ENCODE data around the gene GABARAPL1.

GABARAPL1 gene

DNA sequence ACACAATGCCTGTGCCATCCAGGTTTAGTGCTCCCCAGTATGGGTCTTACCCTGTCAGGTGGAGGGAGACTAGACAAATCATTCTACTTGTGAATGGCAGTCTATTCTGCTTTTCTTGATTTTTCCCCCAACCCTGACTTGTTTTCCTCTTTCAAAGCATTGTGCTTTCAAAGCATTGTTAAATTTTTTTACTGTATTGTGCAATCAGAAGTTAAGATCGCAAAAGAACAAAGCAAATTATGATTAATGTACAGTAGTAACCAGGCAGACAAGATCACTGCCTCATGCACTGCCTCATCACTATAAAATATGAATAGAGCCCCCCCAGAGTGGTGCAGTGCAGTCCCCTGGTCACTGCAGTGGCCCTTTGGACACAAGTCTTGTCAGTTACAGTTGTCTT is 14.1 kb downstream of the GABARAPL1 start:
- H3K4me3 ChIP-seq (ENCODE audit: low read depth, low read length), result no peak overlapping the region

DNA sequence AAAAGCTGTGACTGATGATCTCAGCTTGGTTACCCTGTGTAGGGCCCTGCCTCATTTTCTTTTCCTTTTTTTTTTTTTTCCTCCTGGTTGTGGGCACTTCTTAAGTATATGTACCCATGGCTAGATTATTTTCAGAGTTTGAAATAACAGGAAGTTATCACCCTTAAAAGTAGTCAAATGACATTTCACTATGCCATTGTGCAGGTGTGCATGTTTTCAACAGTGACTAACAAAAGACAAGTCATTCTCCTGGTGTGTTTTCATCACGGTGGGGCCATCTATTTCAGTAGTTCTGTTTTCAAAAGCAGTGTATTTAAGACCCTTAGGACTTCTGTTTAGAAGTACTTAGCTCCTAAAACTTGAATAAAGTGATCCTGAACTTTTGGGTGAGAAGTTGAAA is 15.0 kb downstream of the GABARAPL1 start:
- H3K4me3 ChIP-seq (ENCODE audit: low read depth, low read length), result no peak overlapping the region

DNA sequence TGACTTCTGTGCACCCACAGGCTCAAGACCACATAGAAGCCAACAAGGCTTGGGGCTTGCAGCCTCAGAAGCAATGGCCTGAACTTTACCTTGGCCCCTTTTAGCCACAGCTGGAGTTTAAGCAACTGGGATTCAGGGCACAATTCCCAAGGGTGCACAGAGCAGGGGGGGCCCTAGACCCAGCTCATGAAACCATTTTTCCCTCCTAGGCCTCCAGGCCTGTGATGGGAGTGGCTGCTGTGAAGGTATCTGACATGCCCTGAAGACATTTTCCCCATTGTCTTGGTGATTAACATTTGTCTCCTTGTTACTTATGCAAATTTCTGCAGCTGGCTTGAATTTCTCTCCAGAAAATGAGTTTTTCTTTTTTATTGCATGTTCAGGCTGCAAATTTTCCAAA is 21.9 kb downstream of the GABARAPL1 start:
- H3K4me3 ChIP-seq (ENCODE audit: low read depth, low read length), result no peak overlapping the region

DNA sequence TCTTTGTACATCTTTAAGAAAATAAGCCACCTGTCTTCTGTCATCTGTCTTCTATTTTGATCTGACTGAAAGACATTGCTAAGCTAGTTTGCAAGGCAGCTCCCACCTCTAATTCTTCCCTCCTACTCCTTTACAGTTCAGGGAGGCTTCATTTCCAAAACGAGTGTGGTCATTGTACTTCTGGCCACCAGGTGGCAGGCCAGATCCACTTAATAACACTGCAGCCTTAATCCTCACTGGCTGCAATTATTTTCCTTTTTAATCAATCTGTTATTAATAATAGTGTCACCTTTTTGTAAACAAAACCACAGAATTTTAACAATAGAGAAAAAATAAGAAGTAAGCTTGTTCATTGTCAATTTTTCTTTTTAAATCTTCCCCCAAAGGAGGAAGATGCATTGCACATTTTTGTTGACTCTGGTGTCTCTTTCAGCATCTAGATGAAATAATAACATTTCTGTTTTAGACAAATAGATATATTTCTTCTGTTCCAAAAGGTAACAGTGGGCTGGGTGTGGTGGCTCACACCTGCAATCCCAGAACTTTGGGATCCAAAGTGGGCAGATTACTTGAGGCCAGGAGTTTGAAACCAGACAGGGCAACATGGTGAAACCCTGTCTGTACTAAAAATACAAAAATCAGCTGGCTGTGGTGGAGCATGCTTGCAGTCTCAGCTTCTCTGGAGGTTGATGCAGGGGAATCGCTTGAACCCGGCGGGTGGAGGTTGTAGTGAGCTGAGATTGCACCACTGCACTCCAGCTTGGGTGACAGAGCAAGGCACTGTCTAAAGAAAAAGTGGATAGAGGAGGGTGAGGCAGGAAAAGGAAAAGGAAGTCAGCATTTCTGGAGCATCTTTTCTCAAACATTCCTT is 23.3 kb downstream of the GABARAPL1 start:
- H3K4me3 ChIP-seq (ENCODE audit: low read depth, low read length), result no peak overlapping the region

- no peak overlapping the region for H3K4me3 ChIP-seq (ENCODE audit: low read depth, low read length)
Observed at GRCh38 chr12:10236720-10237119, 24.0 kb downstream of the GABARAPL1 start.

- no peak overlapping the region for H3K4me3 ChIP-seq (ENCODE audit: low read depth, low read length)
Observed at GRCh38 chr12:10238526-10238925, 25.8 kb downstream of the GABARAPL1 start.

DNA sequence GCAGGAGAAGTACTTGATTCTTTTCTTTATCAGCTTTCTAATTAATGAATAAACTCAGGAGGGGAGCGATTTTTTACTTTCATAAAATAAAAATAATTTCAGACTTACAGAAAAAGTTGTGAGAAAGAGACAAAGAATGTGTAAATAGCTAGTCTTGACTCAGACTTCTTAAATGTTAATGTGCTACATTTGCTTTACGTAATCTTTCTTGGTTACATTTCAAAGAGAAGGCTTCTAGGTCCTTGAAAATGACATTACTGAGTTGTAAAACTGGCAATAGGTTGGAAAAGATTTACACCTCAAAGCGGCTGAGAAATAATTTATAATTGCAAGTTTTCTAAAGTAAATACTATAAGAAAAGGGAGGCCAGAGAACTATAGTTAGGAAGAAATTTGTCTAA is 28.6 kb downstream of the GABARAPL1 start:
- H3K4me3 ChIP-seq (ENCODE audit: low read depth, low read length), result no peak overlapping the region

DNA sequence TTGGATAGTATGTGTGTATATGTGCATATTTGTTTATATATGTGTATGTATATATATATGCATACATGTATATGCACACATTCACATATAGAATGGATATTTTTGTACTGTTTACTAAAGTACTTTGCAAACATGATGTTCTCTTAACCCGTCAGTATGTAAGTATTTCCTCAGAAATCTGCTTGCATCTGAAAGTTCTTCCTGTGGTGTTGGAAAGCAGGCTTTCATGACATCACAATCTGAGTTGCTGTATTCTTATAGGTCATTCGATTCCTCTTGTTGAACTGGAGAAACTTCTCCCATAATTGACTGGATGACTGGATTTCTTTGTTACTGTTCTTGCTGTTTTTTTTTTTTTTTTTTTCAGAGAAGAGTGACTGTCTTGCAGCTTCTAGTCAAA is 29.1 kb downstream of the GABARAPL1 start:
- H3K4me3 ChIP-seq (ENCODE audit: low read depth, low read length), result no peak overlapping the region

DNA sequence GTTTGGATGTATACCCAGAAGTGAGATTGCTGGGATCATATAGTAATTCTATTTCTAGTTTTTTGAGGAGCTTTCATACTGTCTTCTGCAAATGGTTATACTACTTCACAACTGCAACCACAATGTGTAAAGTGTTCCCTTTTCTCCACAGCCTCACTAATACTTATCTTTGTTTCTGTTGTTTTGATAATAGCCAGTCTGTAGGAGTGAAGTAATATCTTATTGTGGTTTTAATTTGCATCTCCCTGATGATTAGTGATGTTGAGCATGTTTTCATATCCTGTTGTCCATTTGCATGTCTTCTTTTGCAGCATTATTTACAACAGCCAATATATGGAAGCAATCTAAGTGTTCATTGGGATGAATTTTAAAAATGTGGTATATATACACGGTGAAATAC is 29.9 kb downstream of the GABARAPL1 start:
- H3K4me3 ChIP-seq (ENCODE audit: low read depth, low read length), result no peak overlapping the region

GRCh38 chr12:10243818-10244520 is 31.3 kb downstream of the GABARAPL1 start:
- H3K4me3 ChIP-seq (ENCODE audit: low read depth, low read length), result no peak overlapping the region

DNA sequence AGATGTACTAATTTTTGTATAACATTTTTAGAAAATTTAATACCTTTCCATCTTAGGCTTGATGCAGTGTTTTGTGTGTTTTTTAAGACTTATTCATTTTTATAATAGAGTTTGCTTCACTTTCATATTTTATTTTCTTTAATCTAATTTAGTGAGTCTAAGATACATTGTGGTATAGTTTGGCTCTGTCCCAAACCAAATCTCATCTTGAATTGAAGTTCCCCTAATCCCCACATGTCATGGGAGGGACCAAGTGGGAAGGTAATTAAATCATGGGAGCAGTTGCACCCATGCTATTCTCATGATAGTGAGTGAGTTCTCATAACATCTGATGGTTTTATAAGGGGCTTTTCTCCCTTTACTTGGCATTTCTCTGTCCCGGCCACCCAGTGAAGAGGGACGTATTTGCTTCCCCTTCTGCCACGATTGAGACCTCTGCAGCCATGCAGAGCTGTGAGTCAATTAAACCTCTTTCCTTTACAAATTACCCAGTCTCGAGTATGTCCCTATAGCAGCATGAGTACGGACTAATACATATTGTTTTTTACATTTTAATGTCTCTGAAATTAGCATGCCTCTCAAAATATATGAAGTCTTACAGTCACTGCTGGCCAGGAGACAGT is 34.9 kb downstream of the GABARAPL1 start:
- no peak overlapping the region for H3K4me3 ChIP-seq (ENCODE audit: low read depth, low read length)

DNA sequence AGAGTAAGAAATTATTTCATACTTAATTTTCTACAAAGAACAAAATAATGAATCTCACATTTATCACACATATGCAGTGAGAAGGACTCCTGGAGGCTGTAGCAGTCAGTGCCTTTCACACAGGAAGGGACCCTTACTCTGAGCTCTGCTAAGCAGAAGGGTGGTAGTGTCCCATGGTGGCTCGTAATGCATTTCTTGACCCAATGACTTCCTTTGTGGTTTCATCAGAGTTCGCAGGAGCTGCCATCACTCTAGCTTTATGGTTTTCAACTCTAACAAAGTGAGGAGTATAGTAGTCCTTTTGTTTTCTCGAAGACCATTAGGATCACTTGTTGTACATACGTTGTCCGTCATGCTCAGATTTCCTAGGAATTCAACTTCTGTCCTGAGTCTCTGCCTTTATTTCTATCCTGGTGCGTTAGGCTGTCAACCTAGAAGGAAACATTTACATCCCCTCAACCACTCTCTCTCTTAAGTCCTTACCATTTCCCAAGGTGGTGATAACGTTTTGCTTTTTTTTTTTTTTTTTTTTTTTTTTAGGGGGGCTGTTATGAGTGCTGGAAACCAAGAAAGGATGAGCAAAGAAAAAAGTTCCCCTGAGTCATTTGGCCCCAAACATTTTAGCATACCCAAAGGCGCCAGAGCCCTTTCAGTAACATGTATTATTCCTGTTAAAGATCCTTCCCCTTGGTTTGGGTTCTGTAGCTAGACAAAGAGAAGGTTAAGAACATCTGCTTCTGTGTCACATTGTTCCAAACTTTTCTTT is 37.2 kb downstream of the GABARAPL1 start:
- no peak overlapping the region for H3K4me3 ChIP-seq (ENCODE audit: low read depth, low read length)

DNA sequence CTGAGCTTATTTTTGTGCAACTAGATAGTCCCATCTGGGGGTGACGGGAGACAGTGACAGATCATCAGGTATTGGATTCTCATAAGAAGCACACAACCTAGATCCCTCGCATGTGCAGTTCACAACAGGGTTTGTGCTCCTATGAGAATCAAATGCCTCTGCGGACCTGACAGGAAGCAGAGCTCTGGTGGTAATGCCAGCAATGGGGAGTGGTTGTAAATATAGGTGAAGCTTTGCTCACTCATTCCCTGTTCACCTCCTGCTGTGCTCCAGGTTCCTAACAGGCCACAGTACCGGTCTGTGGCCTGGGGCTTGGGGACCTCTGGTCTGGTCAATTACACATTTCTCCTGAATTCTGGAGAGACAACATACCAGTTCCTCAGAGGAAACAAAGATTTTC is 39.0 kb downstream of the GABARAPL1 start:
- H3K4me3 ChIP-seq (ENCODE audit: low read depth, low read length), result no peak overlapping the region

DNA sequence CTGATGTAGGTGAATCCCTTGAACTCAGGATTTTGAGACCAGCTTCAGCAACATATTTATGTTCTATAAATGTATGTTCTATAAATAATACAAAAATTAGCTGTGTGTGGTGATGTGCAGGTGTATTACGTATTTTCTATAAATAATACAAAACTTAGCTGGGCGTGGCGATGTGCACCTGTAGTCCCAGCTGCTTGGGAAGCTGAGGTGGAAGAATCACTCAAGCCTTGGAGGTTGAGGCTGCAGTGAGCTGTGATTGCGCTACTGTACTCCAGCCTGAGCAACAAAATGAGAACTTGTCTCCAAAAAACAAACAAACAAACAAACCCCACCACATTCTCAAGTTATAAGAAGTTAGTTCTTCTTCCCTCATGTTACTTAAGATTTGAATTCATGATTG is 39.5 kb downstream of the GABARAPL1 start:
- H3K4me3 ChIP-seq (ENCODE audit: low read depth, low read length), result no peak overlapping the region

DNA sequence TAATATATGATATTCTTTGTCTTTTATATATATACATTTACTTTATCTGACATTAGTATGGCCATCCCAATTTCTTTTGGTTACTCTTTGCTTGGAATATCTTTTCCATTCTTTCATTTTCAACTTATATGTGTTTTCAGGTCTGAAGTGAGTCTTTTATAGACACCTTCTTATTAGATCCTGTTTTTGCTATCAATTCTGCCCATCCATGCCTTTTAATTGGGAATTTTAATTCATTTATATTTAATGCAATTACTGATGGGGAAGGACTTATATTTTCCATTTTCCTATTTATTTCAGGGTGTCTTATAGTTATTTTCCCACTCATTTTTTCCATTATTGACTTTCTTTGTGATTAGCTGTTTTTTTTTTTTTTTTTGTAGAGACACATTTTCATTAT is 43.4 kb downstream of the GABARAPL1 start:
- no peak overlapping the region for H3K4me3 ChIP-seq (ENCODE audit: low read depth, low read length)

DNA sequence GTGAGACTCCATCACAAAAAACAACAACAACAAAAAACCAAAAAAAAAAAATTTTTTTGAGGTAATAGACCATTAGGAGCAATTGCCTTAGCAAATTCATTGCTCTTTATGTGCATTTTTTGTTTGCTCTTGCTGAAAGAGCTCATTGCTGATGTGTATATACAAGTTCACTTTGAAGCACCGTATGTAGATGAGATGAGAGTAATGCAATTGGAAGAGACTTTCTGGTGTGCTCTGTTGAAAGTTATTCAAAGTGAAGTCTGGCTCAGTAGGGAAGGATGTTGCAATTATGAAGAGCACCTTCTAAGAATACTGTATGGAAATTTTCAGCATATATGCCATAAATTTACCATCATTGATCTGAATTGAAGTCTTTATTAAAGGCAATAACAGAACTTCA is 48.2 kb downstream of the GABARAPL1 start:
- no peak overlapping the region for H3K4me3 ChIP-seq (ENCODE audit: low read depth, low read length)

DNA sequence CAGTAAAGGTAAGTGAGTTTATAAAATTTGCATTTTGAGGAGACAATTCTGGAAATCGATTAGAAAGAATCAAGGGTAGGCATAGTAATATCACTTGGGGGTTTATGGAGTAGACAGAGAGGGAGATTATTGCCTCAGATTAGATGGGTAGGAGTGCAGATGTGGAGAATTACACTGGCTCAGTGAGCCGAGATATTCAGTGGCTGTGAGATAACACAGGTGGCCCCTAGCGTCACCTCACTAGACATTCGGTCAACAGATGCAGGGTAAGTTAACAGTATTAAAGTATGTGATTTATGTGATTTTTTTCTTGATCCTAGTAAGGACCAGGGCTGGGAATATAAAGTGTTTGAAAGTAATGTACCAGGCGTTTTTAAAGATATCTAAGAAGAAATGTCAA is 55.4 kb downstream of the GABARAPL1 start:
- no peak overlapping the region for H3K4me3 ChIP-seq (ENCODE audit: low read depth, low read length)

GRCh38 chr12:10272467-10272866 is 59.8 kb downstream of the GABARAPL1 start:
- H3K4me3 ChIP-seq (ENCODE audit: low read depth, low read length), result no peak overlapping the region

All from iPS-11a (cell line).